Calu3 (cell line): ENCODE results near the gene STXBP1. TPM values are rescaled to one million over a fixed set of nuclear protein-coding genes. Genes with fewer than 3 reads are reported as not detected.

Experiments used
- BruUV-seq: library from RNA; stranded (reverse); fragments of 400-500 nt; replicated peaks from 2 replicates; lab custom pipeline; 2021; lab: Mats Ljungman, UMichigan
- CTCF ChIA-PET: fragments of 300-600 bp; sonication (Branson Sonifier 250); formaldehyde crosslinking; loops from one replicate; lab custom pipeline; 2022; ENCODE audit warnings: antibody characterized with exemption; lab: Charles Lee
- DNase-seq: peaks from one replicate; pipeline ENCODE4 v3.0.0; 2022
- H3K27ac Mint-ChIP-seq: one replicate; pipeline ENCODE4 v1.8.0; 2022; ENCODE audit warnings: mixed read lengths; ENCODE audit not compliant: unreplicated experiment
- H3K27me3 Mint-ChIP-seq: one replicate; pipeline ENCODE4 v1.8.0; 2022; ENCODE audit warnings: mixed read lengths; ENCODE audit not compliant: unreplicated experiment
- H3K36me3 Mint-ChIP-seq: one replicate; pipeline ENCODE4 v1.8.0; 2022; ENCODE audit warnings: mild to moderate bottlenecking, moderate library complexity, mixed read lengths; ENCODE audit not compliant: insufficient read depth, unreplicated experiment
- H3K4me1 Mint-ChIP-seq: one replicate; pipeline ENCODE4 v1.8.0; 2022; ENCODE audit warnings: mild to moderate bottlenecking, low read depth, mixed read lengths; ENCODE audit not compliant: unreplicated experiment
- H3K4me3 Mint-ChIP-seq: one replicate; pipeline ENCODE4 v1.8.0; 2022; ENCODE audit warnings: mild to moderate bottlenecking, low read depth, moderate library complexity, mixed read lengths; ENCODE audit not compliant: unreplicated experiment
- H3K9me3 Mint-ChIP-seq: one replicate; pipeline ENCODE4 v1.8.0; 2022; ENCODE audit warnings: low read depth, mixed read lengths; ENCODE audit not compliant: unreplicated experiment
- intact Hi-C: fragments of 100-400 bp; cut with micrococcal nuclease; formaldehyde crosslinking; loops from one replicate; pipeline ENCODE4 v1.10.0; 2022; ENCODE audit not compliant: unreplicated experiment
- total RNA-seq: library from RNA; stranded (reverse); gene quantifications from 2 replicates; pipeline ENCODE4 v1.2.3, GENCODE V29; 2022
- TF ChIP-seq, protein P1 (sequence below): fragments of 200-600 bp; IDR thresholded peaks from one replicate; pipeline ENCODE4 v1.8.0; 2022; ENCODE audit warnings: antibody characterized with exemption; ENCODE audit not compliant: unreplicated experiment

The STXBP1 gene
- total RNA-seq, 1 experiment from 2014 or later: 5.9 TPM

DNA sequence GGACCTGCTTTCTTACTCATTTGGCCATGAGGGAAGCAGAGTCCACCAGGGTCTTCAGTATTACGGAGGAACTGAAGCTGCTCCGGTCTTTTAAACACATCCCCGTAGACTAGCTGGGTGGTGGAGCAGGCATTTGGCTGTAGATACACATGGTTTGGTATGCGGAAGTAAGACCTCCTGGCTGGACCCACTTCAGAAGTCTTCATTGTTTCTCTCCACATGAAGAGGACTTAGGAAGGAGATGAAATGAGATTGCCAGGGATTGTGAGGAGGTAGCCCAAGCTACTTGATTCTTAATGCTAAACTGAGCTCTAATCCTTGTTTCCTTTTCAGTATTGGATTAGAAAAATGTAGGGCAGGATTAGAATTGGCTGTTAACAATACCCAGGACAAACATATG, 32.9 kb downstream of the STXBP1 start:
- H3K27me3 Mint-ChIP-seq: no peaks in the 10 kb centered on the region
- H3K9me3 Mint-ChIP-seq: no peaks in the 10 kb centered on the region
- H3K4me1 Mint-ChIP-seq: no peaks in the 10 kb centered on the region
- no peak overlapping the region for H3K27ac Mint-ChIP-seq
- TF ChIP-seq, protein P1, sequence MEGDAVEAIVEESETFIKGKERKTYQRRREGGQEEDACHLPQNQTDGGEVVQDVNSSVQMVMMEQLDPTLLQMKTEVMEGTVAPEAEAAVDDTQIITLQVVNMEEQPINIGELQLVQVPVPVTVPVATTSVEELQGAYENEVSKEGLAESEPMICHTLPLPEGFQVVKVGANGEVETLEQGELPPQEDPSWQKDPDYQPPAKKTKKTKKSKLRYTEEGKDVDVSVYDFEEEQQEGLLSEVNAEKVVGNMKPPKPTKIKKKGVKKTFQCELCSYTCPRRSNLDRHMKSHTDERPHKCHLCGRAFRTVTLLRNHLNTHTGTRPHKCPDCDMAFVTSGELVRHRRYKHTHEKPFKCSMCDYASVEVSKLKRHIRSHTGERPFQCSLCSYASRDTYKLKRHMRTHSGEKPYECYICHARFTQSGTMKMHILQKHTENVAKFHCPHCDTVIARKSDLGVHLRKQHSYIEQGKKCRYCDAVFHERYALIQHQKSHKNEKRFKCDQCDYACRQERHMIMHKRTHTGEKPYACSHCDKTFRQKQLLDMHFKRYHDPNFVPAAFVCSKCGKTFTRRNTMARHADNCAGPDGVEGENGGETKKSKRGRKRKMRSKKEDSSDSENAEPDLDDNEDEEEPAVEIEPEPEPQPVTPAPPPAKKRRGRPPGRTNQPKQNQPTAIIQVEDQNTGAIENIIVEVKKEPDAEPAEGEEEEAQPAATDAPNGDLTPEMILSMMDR: no peak
- no peak overlapping the region for H3K4me3 Mint-ChIP-seq
- no TSS peak for BruUV-seq
- no peak for DNase-seq
- CTCF ChIA-PET: interaction anchor here (1.2 kb wide), 1 partner anchor 9 kb away, joined by 3 read pairs; no protein-coding TSS in a partner anchor
- intact Hi-C loops: no loop called here
- H3K36me3 Mint-ChIP-seq: no peaks in the 10 kb centered on the region

- DNase-seq: no peak
- Mint-ChIP-seq H3K27me3 (no peaks in the 10 kb centered on the region), H3K27ac (no peak overlapping the region), H3K36me3 (no peaks in the 10 kb centered on the region), H3K9me3 (no peaks in the 10 kb centered on the region), H3K4me1 (no peaks in the 10 kb centered on the region), H3K4me3 (no peak overlapping the region)
- TF ChIP-seq, protein P1: no peak
- BruUV-seq: no TSS peak
- intact Hi-C loops: no loop called here
- CTCF ChIA-PET: no interaction called here
These were observed 35.4 kb downstream of the STXBP1 start for GRCh38 chr9:127647451-127647850.

- BruUV-seq: no TSS peak
- Mint-ChIP-seq H3K4me3 (no peak overlapping the region), H3K27me3 (no peaks in the 10 kb centered on the region), H3K36me3 (no peaks in the 10 kb centered on the region), H3K9me3 (no peaks in the 10 kb centered on the region), H3K4me1 (no peaks in the 10 kb centered on the region), H3K27ac (no peak overlapping the region)
- no peak for DNase-seq
- intact Hi-C loops: no loop called here
- TF ChIP-seq, protein P1: no peak
- CTCF ChIA-PET: no interaction called here
These were observed 38.4 kb downstream of the STXBP1 start for GRCh38 chr9:127650518-127650917.

GRCh38 chr9:127651697-127652610, 39.9 kb downstream of the STXBP1 start:
- no peaks in the 10 kb centered on the region for H3K4me1 Mint-ChIP-seq
- no peak for DNase-seq
- H3K4me3 Mint-ChIP-seq: no peak overlapping the region
- no TSS peak for BruUV-seq
- no peak overlapping the region for H3K27ac Mint-ChIP-seq
- intact Hi-C loops: no loop called here
- H3K36me3 Mint-ChIP-seq: no peaks in the 10 kb centered on the region
- no peaks in the 10 kb centered on the region for H3K27me3 Mint-ChIP-seq
- H3K9me3 Mint-ChIP-seq: no peaks in the 10 kb centered on the region
- CTCF ChIA-PET: no interaction called here
- TF ChIP-seq, protein P1: no peak
